CMK (cell line): ENCODE results near the gene KRTAP4-4.

Source experiments
- DNase-seq: peaks from one replicate; pipeline ENCODE4 v3.0.0-alpha.2; 2010; ENCODE audit warnings: low read depth

KRTAP4-4 gene

GRCh38 chr17:41111151-41111885 is 49.2 kb downstream of the KRTAP4-4 start:
- DNase-seq = no peak
